Measurements from ENCODE around the gene PRKACG. TPM values are rescaled to one million over a fixed set of nuclear protein-coding genes. Genes with fewer than 3 reads are reported as not detected.
"Not testable (repeated sequence)": the region's sequence is repeated elsewhere in the genome, so short reads cannot be mapped to it uniquely, and the experiment has no call there.

Gene PRKACG
- total RNA-seq, 4 donors from 2014 or later: not detected

GRCh38 chr9:68998385-68998784, 15.5 kb downstream of the PRKACG start:
- H3K27me3 ChIP-seq: no peaks in the 10 kb centered on the region
- H3K36me3 ChIP-seq: no peaks in the 10 kb centered on the region
- WGBS, 2 donors: 35 to 46% methylated on average over 4 of the region's 4 CpGs
- no peak for DNase-seq (ENCODE audit: low spot score in 2 of 2)
- peak overlapping the region in 2 of 4 donors; percentile 9 to 22 for H3K27ac ChIP-seq
- H3K4me1 ChIP-seq: peaks cover 0 to 7% (median 0%) of the 10 kb centered on the region in 4 donors
- H3K4me3 ChIP-seq: no peak overlapping the region
- TF ChIP-seq CTCF (IDR thresholded peaks at IDR 0.05) (no peak), EP300 (IDR thresholded peaks at IDR 0.05) (no peak), POLR2A (IDR thresholded peaks at IDR 0.05) (no peak)
- no peaks in the 10 kb centered on the region for H3K9me3 ChIP-seq

- H3K27me3 ChIP-seq: no peaks in the 10 kb centered on the region
- no peaks in the 10 kb centered on the region for H3K9me3 ChIP-seq
- DNase-seq (ENCODE audit: low spot score in 2 of 2): no peak
- no peak for TF ChIP-seq CTCF (IDR thresholded peaks at IDR 0.05)
- no peak for TF ChIP-seq EP300 (IDR thresholded peaks at IDR 0.05)
- no peak for TF ChIP-seq POLR2A (IDR thresholded peaks at IDR 0.05)
- H3K4me1 ChIP-seq: peaks cover 0 to 7% (median 0%) of the 10 kb centered on the region in 4 donors
- H3K4me3 ChIP-seq: no peak overlapping the region
- H3K36me3 ChIP-seq: no peaks in the 10 kb centered on the region
- 82 to 96% methylated on average over 3 of the region's 3 CpGs for WGBS, 2 donors
- H3K27ac ChIP-seq: no peak overlapping the region
Measured at GRCh38 chr9:68997666-68998065, 16.2 kb downstream of the PRKACG start.

- no peak for DNase-seq (ENCODE audit: low spot score in 2 of 2)
- H3K9me3 ChIP-seq: no peaks in the 10 kb centered on the region
- WGBS, 2 donors: 59 to 64% methylated on average over 5 of the region's 5 CpGs
- no peaks in the 10 kb centered on the region for H3K36me3 ChIP-seq
- H3K27me3 ChIP-seq: no peaks in the 10 kb centered on the region
- H3K4me3 ChIP-seq: no peak overlapping the region
- peak overlapping the region in 1 of 4 donors; percentile 15 for H3K27ac ChIP-seq
- TF ChIP-seq EP300 (IDR thresholded peaks at IDR 0.05): no peak
- no peak for TF ChIP-seq CTCF (IDR thresholded peaks at IDR 0.05)
- no peak for TF ChIP-seq POLR2A (IDR thresholded peaks at IDR 0.05)
- H3K4me1 ChIP-seq: peaks cover 0 to 7% (median 0%) of the 10 kb centered on the region in 4 donors
Measured at GRCh38 chr9:68996462-68996861, 17.5 kb downstream of the PRKACG start.

- 68 to 72% methylated on average over 3 of the region's 3 CpGs for WGBS, 2 donors
- H3K36me3 ChIP-seq: no peaks in the 10 kb centered on the region
- no peak for TF ChIP-seq POLR2A (IDR thresholded peaks at IDR 0.05)
- TF ChIP-seq CTCF (IDR thresholded peaks at IDR 0.05): no peak
- TF ChIP-seq EP300 (IDR thresholded peaks at IDR 0.05): no peak
- H3K27me3 ChIP-seq: no peaks in the 10 kb centered on the region
- no peak overlapping the region for H3K4me3 ChIP-seq
- no peaks in the 10 kb centered on the region for H3K9me3 ChIP-seq
- no peak for DNase-seq (ENCODE audit: low spot score in 2 of 2)
- peaks cover 0 to 7% (median 0%) of the 10 kb centered on the region in 4 donors for H3K4me1 ChIP-seq
- H3K27ac ChIP-seq: peak overlapping the region in 1 of 4 donors; percentile 15
Measured at GRCh38 chr9:68995776-68996175, 18.1 kb downstream of the PRKACG start.

- H3K27me3 ChIP-seq: no peaks in the 10 kb centered on the region
- no peaks in the 10 kb centered on the region for H3K36me3 ChIP-seq
- TF ChIP-seq EP300 (IDR thresholded peaks at IDR 0.05): no peak
- TF ChIP-seq CTCF (IDR thresholded peaks at IDR 0.05): no peak
- no peak for TF ChIP-seq POLR2A (IDR thresholded peaks at IDR 0.05)
- no peak overlapping the region for H3K4me3 ChIP-seq
- no peaks in the 10 kb centered on the region for H3K9me3 ChIP-seq
- peaks cover 0 to 4% (median 0%) of the 10 kb centered on the region in 4 donors for H3K4me1 ChIP-seq
- 76 to 77% methylated on average over 9 of the region's 9 CpGs for WGBS, 2 donors
- no peak overlapping the region for H3K27ac ChIP-seq
- DNase-seq (ENCODE audit: low spot score in 2 of 2): no peak
Measured at GRCh38 chr9:68991457-68991856, 22.5 kb downstream of the PRKACG start.

GRCh38 chr9:68986949-68987348, 27.0 kb downstream of the PRKACG start:
- not testable (repeated sequence) for H3K9me3 ChIP-seq; H3K36me3 ChIP-seq; H3K4me3 ChIP-seq; DNase-seq (ENCODE audit: low spot score in 2 of 2); H3K4me1 ChIP-seq; H3K27ac ChIP-seq; H3K27me3 ChIP-seq
- 93 to 95% methylated on average over 7 of the region's 7 CpGs for WGBS, 2 donors

Data from tibial nerve (tissue), 4 donors.